ENCODE measurements around the gene SLC45A2. TPM values are rescaled to one million over a fixed set of nuclear protein-coding genes. Genes with fewer than 3 reads are reported as not detected.
"Not testable (repeated sequence)": the region's sequence is repeated elsewhere in the genome, so short reads cannot be mapped to it uniquely, and the experiment has no call there.

The SLC45A2 gene
- total RNA-seq (under 1 TPM in 2 of 6 donors, not detected in 4; 0.18 to 0.20 TPM), polyA plus RNA-seq (under 1 TPM; 0.08 to 0.26 TPM)

- Histone ChIP-seq H3K27me3 (no peaks in the 10 kb centered on the region), H3K27ac (no peak within 1 kb of the TSS), H3K4me3 (no peak within 1 kb of the TSS), H3K36me3 (peaks cover 0 to 22% (median 6%) of the 10 kb centered on the region in 3 donors), H3K4me1 (peaks cover 0 to 14% (median 12%) of the 10 kb centered on the region in 3 donors), H3K9me3 (no peaks in the 10 kb centered on the region)
- intact Hi-C loops (cut with DNase I) = no loop called here
- 75 to 81% methylated on average over 7 of the region's 7 CpGs for WGBS, 2 donors
- ATAC-seq = peak in 2 of 4 donors; percentile 10 to 12
- no peak for TF ChIP-seq CTCF (IDR thresholded peaks at IDR 0.05)
- no peak for DNase-seq
- no peak for FAIRE-seq
These were observed at the start of gene SLC45A2 for GRCh38 chr5:33984671-33985124. SLC45A2 (minus strand) TSS chr5:33984693; CDS start chr5:33984583, 110 bp downstream.

GRCh38 chr5:34031966-34032365 is 47.5 kb upstream of the SLC45A2 start:
- Histone ChIP-seq H3K4me1 (peaks cover 0 to 13% (median 7%) of the 10 kb centered on the region in 3 donors), H3K36me3 (no peaks in the 10 kb centered on the region), H3K4me3 (no peak overlapping the region), H3K27me3 (no peaks in the 10 kb centered on the region), H3K9me3 (no peaks in the 10 kb centered on the region), H3K27ac (no peak overlapping the region)
- intact Hi-C loops (cut with DNase I) = no loop called here
- FAIRE-seq = no peak
- ATAC-seq = no peak
- no peak for TF ChIP-seq CTCF (IDR thresholded peaks at IDR 0.05)
- DNase-seq = no peak
- 90 to 91% methylated on average over 3 of the region's 3 CpGs for WGBS, 2 donors

GRCh38 chr5:34031117-34031516 is 46.6 kb upstream of the SLC45A2 start:
- no peak for TF ChIP-seq CTCF (IDR thresholded peaks at IDR 0.05)
- FAIRE-seq (no peak), DNase-seq (no peak), ATAC-seq (no peak)
- H3K27me3 ChIP-seq = no peaks in the 10 kb centered on the region
- no peak overlapping the region for H3K4me3 ChIP-seq
- intact Hi-C loops (cut with DNase I) = no loop called here
- H3K9me3 ChIP-seq = no peaks in the 10 kb centered on the region
- 72 to 89% methylated on average over 2 of the region's 2 CpGs for WGBS, 2 donors
- H3K4me1 ChIP-seq = peaks cover 0 to 17% (median 5%) of the 10 kb centered on the region in 3 donors
- no peaks in the 10 kb centered on the region for H3K36me3 ChIP-seq
- H3K27ac ChIP-seq = no peak overlapping the region

- intact Hi-C loops (cut with DNase I); H3K27me3 ChIP-seq; H3K27ac ChIP-seq; H3K4me3 ChIP-seq; FAIRE-seq; ATAC-seq; DNase-seq; H3K36me3 ChIP-seq; H3K9me3 ChIP-seq: not testable (repeated sequence)
- 94 to 97% methylated on average over 2 of the region's 2 CpGs for WGBS, 2 donors
- H3K4me1 ChIP-seq = peaks cover 3 to 17% (median 5%) of the 10 kb centered on the region in 3 donors
These were observed 46.1 kb upstream of the SLC45A2 start for GRCh38 chr5:34030585-34030984.

- WGBS, 2 donors = 17 to 19% methylated on average over 1 of the region's 1 CpG
- no peak for ATAC-seq
These were observed 45.6 kb upstream of the SLC45A2 start for GRCh38 chr5:34030048-34030447.

More at GRCh38 chr5:34030048-34030447, 45.6 kb upstream of the SLC45A2 start:
- no peak for TF ChIP-seq CTCF (IDR thresholded peaks at IDR 0.05)
- FAIRE-seq (no peak), DNase-seq (no peak)
- no peak overlapping the region for H3K27ac ChIP-seq
- H3K4me3 ChIP-seq = no peak overlapping the region
- peaks cover 5 to 17% (median 5%) of the 10 kb centered on the region in 3 donors for H3K4me1 ChIP-seq
- H3K27me3 ChIP-seq = no peaks in the 10 kb centered on the region
- no peaks in the 10 kb centered on the region for H3K36me3 ChIP-seq
- intact Hi-C loops (cut with DNase I) = no loop called here
- H3K9me3 ChIP-seq = no peaks in the 10 kb centered on the region
